GM21619 (cell line): ENCODE measurements around the gene LCORL.

Experiments
- ATAC-seq: cut with Tn5 transposase; IDR thresholded peaks from one replicate; pipeline ENCODE4 v1.9.1; 2021; ENCODE audit not compliant: unreplicated experiment

The LCORL gene

GRCh38 chr4:17939054-17939453 lies 82.5 kb downstream of the LCORL start:
- ATAC-seq, result no peak

GRCh38 chr4:17934286-17934685 lies 87.3 kb downstream of the LCORL start:
- no peak for ATAC-seq

DNA sequence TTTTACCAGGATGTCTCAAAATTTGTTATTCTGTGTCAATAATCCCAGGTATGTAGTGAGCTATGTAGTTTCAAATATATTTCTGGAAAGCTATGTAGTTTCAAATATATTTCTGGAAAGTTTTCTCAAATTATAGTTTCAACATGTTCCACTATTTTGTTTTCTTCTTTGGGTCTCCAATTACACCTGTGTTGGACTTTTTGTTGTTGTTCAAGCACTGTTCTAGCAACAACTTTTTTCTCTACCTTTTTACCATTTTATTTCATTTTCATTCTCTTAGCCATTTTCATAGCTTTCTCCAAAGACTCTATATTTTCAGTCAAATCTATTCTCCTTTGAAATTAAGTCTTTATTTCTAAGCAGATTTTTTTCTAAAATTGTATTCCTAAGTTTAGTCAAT lies 88.4 kb downstream of the LCORL start:
- ATAC-seq, result no peak

DNA sequence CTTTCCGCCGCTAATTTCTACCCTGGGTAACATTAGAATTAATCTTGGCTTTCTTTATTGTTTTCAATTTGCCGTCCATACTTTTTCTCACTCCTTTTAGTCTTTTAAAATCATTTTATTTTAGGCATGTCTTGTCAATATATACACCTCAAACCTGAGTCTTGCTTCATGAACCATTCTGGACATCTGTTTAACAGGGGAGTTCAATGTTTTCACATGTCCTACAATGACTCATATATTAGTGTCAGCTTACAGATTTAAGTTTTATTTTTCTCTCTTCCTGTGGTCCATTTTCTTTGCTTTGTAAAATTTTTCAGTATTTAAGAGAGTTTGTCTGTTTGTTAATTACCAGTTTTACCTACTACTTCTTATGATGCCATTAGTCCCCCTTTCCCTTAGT lies 89.5 kb downstream of the LCORL start:
- ATAC-seq, result no peak

DNA sequence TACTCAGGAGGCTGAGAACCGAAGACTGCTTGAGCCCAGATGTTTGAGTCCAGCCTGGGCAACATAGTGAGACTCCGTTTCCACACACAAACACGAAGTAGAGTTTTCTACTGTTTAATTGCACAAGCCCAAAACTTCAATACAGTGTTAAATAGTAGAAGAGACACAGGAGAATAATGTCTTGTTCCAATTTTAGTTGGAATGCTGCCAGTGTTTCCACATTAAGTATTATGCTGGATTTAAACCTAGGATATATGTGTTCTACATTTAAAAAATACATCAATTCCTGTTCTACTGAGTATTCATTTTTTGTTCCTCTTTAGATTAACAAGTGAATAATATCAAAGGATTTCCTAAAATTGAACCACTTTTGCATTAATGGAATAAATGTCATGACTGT lies 91.3 kb downstream of the LCORL start:
- no peak for ATAC-seq

DNA sequence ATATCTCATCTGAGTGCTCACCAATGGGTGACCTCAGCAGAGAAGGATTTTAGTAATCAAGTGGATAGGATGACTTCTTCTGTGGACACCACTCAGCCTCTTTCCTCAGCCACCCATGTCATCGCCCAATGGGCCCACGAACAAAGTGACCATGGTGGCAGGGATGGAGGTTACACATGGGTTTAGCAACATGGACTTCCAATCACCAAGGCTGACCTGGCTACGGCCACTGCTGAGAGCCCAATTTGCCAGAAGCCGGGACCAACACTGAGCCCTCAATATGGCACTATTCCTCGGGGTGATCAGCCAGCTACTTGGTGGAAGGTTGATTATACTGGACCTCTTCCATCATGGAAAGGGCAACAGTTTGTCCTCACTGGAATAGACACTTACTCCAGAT lies 97.4 kb downstream of the LCORL start:
- no peak for ATAC-seq

DNA sequence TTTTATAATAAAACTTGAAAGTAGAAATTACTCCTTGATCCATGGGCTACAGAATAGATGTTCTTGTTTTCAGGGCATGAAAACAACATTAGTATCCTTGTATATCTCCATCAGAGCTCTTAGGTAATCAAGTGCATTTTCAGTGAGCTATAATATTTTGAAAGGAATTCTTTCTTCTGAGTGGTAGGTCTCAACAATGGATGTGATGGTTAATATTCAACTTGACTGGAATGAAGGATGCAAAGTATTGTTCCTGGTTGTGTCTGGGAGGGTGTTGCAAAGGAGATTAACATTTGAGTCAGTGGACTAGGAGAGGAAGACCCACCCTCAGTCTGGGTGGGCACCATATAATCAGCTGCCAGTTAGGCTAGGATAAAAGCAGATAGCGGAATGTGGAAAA lies 100.1 kb downstream of the LCORL start:
- no peak for ATAC-seq

DNA sequence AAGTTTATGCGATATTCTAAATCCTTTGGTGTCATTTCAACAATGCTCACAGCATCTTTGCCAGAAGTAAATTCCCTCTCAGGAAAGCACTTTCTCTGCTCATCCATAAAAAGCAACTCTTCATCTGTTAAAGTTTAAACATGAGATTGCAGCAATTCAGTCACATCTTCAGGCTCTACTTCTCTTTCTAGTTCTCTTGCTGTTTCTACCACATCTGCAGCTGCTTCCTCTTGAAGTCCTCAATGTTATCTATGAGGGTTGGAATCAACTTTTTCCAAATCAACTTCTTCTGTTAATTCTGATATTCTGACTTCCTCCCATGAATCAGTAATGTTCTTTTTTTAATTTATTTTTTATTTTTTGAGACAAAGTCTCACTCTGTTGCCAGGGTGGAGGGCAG lies 100.9 kb downstream of the LCORL start:
- ATAC-seq, result no peak

DNA sequence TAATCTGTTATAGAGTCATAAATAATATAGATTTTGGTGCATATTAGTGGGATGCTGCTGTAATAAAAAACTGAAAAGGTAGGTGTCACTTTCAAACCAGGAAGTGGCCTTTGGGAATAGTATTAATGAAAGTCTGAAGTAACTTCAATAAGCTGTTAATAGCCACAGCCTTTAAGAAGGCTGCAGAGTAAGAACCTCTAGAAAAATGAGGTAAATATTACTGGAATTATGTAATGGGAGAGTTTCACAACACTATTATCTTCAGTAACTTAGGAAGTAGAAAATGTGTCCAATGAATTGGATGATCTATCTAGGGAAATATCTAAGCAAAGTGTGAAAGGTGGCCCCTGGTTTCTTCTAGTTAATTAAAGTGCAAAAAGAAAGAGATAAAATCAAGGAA lies 106.1 kb downstream of the LCORL start:
- no peak for ATAC-seq

GRCh38 chr4:17912011-17912410 lies 109.5 kb downstream of the LCORL start:
- no peak for ATAC-seq

DNA sequence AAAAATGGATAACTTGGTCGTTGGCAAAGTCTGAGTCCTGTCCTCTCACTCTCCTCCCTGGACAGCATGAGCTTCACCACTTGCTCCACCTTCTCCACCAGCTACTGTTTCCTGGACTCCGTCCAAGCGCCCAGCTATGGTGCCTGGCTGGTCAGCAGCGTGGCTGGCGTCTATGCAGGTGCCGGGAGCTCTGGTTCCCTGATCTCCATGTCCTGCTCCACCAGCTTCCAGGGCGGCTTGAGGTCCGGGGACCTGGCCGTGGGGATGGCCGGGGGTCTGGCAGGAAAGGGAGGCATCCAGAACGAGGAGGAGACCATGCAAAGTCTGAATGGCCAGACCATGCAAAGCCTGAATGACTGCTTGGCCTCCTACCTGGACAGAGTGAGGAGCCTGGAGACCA lies 109.9 kb downstream of the LCORL start:
- ATAC-seq, result no peak

DNA sequence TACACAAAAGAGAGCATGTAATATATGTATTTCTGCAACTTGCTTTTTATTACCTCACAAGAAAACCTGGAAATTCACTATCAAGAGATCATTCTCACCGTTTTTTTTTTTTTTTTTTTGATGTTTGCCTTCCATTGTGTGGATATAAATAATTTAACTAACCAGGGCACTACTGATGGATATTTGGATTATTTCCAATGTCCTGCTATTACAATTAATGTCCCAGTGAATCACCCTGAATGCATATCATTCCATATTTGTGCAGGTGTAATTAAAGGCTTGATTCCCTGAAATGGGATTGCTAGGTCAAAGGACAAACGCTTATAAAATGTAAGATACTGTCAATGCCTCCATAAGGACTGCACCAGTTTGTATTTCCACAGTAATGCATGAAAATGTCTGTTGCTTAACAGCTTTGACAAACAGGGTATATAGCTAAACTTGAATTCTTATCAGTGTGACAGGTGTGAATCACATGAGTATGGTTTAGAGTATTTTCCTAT lies 123.0 kb downstream of the LCORL start:
- no peak for ATAC-seq

DNA sequence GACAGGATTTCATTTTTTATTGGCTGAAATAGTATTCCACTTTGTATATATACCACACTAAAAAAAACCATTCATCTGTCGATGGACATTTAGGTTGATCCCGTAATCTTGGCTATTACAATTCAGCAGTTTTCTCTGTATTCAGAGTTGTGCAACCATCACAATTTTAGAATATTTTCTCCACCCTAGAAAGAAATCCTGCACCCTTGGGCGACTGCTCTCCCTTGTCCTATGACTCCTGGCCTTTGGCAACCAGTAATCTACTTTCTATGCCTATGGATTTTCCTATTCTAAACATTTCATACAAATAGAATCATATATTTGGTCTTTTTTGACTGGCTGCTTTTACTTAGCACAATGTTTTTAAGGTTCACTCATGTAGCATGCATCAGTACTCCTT lies 126.1 kb downstream of the LCORL start:
- ATAC-seq, result no peak

DNA sequence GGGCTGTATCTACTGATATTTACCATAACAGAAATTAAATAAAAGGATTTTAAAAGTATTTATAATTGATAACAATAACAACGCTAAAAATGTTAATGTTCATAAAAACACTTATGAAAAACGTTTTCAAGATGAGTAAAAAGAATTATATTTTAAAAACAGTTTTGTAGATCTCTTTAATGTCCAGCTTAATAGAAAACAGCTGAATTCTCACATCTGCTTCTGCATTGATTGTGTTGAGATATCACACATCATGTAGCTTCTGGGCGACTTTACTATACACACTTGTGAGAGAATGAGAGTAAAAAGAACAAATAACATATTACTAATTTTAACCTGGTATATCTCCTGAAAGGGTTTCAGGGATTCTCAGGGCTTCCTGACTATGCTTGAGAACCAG lies 127.1 kb downstream of the LCORL start:
- no peak for ATAC-seq

GRCh38 chr4:17889692-17890091 lies 131.9 kb downstream of the LCORL start:
- ATAC-seq, result no peak

DNA sequence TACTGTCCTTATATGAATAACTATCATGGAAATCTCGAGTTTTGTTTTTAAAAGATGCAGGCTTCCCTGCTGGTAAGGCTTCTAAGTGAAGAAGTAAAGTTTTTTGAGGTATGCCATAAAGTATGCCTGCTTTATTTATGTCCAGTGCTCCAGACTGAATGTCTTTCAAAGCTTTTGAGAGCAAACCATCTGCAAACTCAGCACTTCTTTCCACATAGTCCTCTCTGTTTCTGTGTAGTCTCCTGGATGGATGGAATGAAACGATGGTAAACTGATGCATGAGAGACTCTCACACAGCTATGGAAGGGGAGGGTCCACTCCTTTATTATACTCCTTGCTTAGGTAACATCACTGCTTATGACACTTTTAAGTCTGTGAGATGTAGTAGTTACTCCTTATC lies 137.0 kb downstream of the LCORL start:
- no peak for ATAC-seq

DNA sequence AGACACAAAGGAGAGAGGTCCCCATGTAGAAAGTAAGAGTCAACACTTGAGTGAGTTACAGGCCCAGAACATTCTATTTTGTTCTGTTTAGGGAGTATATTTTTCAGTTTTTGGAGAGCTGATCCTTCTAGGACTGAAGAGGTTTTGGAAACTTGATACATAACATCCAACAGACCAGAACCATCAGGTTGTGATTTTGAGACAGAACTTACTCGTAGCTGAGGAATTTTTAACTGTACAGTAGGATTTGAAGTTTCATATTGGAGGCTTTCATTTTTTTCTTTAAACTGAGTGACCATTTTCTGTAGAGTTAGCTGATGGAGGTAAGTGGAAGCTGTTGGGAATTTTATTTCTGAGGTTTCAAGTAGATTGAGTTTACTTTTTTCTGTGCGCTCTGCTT lies 137.5 kb downstream of the LCORL start:
- no peak for ATAC-seq

- ATAC-seq, result no peak
Measured at GRCh38 chr4:17877661-17878060, 143.9 kb downstream of the LCORL start.

DNA sequence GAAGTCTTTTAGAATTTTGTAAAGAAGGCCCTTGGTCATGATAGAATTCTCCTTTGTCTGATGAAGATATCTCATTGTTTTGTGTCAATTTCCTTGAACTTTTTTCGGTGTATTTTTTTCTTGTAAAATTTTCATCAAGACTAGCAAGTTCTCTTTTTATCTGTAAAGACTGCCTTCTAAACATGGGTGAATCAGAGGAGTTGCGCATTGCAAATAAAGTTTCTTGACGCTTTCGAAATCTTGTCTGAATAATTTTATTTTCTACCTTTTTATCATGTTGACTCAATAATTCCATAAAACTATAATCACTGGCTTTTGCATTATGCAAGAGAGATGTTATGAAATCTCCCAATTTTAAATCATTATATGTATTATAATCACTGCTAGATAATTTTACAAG lies 144.6 kb downstream of the LCORL start:
- no peak for ATAC-seq

GRCh38 chr4:17875402-17876070 lies 146.0 kb downstream of the LCORL start:
- ATAC-seq, result peak; percentile 98

DNA sequence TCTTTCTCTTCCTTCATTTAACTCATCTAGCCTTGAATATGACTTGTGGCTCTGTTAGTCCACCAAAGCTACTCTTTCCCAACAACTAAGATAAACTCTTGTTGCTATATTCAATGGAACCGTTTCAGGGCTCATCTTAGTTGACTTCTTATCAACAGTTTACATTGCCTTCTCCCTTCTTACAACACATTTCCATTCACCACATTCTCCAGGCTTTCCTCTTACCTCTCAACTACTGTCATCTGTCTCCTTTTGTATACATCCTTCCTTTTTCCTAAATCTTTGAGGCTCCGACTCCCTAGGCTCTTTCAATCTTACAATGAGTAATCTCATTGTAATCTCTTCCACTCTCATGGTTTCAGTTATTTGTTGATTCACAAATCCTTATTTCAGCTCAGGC lies 152.2 kb downstream of the LCORL start:
- ATAC-seq, result no peak

GRCh38 chr4:17867276-17867675 lies 154.3 kb downstream of the LCORL start:
- ATAC-seq, result no peak

DNA sequence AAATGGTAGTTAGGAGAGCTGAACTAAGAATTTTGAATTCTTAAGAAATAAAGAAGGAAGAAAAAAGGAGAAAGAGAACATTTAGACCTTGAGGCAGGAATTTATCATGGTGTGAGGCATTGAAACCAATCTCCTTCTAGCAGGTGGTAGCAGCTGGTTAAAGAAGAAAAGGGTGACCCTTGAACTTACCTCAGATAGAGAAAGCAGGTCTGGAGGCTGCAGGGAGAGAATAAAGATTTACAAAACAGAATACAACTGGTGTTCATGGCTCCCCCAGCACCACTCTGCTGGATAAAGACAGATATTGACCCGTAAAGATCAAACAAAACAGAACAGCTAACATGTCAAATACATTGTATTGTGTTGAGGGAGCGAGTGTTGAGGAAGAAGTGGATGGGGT lies 154.7 kb downstream of the LCORL start:
- ATAC-seq, result no peak
